SKM-1 (cell line): ENCODE measurements around the gene FERMT2.

ENCODE experiments used
- DNase-seq: peaks from one replicate; lab custom pipeline; 2025; ENCODE audit not compliant: unreplicated experiment; lab: John Stamatoyannopoulos, UW

Gene FERMT2

DNA sequence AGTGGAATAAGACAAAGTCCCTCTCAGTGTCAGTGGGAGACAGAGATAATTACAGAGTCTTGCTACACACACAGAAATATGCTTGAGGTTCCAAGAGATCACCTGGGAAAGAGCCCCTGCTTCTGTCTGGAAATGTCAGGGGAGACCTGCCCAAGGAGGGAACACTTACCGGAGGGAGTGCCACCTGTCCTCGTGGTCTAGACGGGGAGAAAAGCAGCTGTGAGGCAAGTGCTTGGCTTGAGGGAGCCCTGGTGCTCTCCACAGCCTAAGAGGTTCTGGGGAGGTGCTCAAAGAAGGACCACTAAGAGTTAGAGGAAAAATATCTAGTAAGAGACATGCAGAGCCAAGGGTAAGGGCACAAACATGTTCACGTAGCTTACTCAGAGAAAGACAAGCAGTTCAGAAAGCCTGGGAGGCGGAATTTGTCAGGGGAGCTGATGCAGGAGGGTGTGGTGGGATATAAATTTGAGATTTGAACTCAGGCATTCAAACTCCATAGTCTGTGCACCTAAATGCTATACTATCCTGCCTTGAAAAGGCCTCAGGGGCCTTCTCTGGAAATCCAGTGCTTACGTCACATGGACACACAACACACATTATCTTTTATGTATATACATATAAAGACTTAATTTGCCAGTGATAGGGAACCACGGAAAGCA lies 121.2 kb downstream of the FERMT2 start:
- no peak for DNase-seq

DNA sequence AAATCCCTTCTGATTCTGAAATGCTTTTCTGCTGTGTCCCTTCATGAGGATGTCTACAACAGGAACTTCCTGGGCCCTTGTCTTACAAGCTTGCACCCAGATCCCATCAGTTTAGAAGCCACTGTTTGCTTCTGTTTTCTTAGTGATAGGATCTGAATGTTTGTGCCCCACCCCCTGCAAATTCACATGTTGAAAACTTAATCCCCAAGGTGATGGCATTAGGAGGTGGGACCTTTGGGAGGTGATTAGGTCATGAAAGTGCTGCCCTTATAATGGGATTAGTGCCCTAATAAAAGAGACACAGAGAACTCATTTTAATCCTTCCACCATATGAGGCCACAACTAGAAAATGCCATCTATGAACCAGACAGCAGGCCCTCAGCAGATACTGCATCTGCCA lies 123.4 kb downstream of the FERMT2 start:
- DNase-seq: no peak

DNA sequence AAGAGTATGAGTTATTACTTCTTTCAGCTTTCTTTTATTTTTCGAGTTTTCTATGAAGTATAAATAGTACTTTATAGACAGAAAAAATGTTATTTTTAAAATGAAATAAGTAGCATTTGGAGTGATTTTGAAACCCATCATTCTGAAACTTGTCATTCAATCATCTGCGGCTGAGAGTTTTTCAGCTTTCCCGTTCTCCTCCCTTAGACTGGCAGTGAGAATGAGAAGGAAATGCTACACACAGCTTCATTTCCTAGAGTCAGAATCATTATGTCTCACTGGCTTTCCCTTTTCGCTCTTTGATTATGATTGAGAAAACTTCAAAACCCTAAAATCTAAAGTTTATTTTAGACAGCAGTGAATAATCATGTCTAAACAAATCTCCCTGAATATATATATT lies 125.8 kb downstream of the FERMT2 start:
- DNase-seq: no peak

DNA sequence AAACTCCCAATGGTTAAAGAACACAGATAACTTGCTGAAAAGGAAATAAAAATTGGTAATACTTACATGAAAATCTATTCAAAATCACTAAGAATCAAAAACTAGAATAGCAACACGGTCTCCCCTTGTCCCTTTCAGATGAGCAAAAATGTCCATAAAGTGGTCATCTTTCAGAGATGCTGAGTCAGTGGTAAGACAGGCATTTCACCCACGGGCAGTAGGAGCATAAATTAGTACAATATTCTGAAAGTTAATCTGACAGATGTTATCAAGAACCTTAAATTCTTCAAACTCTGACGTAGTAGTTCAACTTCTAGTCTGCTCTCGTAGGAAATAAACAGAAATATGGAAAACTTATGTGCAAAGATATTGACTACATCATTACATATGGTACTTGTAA lies 126.4 kb downstream of the FERMT2 start:
- DNase-seq: no peak

- DNase-seq: no peak
These were observed 129.0 kb downstream of the FERMT2 start for GRCh38 chr14:52821805-52822250.

DNA sequence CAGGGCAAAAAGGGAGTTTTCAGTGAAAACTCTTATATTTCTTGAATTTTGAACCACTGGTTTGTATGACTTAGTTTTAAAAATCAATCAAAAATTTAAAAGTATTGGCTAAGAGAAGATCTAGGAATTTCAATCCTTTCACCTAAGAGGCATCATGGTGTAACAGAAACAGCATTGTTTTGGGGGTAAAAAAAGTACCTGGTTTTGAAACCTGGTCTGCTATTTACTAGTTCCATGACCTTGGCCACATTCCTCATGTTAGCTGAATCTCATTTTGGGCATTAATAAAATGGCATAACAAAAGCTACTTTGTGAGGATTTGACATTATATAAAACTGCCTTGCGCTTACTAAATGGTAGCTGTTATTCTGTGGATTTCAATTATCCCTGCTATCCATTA lies 142.7 kb downstream of the FERMT2 start:
- DNase-seq: no peak
